GM23338 (cell line): ENCODE measurements around the gene PEDS1. TPM values are rescaled to one million over a fixed set of nuclear protein-coding genes. Genes with fewer than 3 reads are reported as not detected.
A peak's percentile ranks its signal among the peaks of the same experiment; 100 is the strongest.

Experiments used
- ATAC-seq: fragments of 200-7000 bp; cut with Tn5 transposase; 3 replicates; pipeline ENCODE4 v1.9.1; 2020
- DNase-seq: peaks from one replicate; pipeline ENCODE4 v3.0.0-alpha.2; 2015; ENCODE audit warnings: low spot score
- H2AFZ ChIP-seq: fragments of 200-600 bp; sonication (generic); 2 replicates; pipeline ENCODE4 v1.8.0; 2016; ENCODE audit warnings: antibody characterized with exemption, mild to moderate bottlenecking, moderate library complexity
- H3F3A ChIP-seq: fragments of 200-600 bp; sonication (generic); replicated peaks from 2 replicates; pipeline ENCODE4 v1.8.0; 2017; ENCODE audit warnings: antibody characterized with exemption, mixed run types, low read depth
- H3K27ac ChIP-seq: fragments of 200-600 bp; sonication (generic); 2 replicates; pipeline ENCODE4 v1.6.1; 2016; ENCODE audit warnings: low read depth
- H3K27me3 ChIP-seq: fragments of 200-600 bp; sonication (generic); 2 replicates; pipeline ENCODE4 v1.8.0; 2016; ENCODE audit warnings: mild to moderate bottlenecking, mixed run types, moderate library complexity; ENCODE audit not compliant: insufficient read depth
- H3K36me3 ChIP-seq: fragments of 200-600 bp; sonication (generic); 2 replicates; pipeline ENCODE4 v1.8.0; 2016; ENCODE audit warnings: mild to moderate bottlenecking; ENCODE audit not compliant: insufficient read depth
- H3K4me1 ChIP-seq: fragments of 200-600 bp; sonication (generic); 2 replicates; pipeline ENCODE4 v1.8.0; 2016; ENCODE audit warnings: mild to moderate bottlenecking, moderate library complexity; ENCODE audit not compliant: insufficient read depth
- H3K4me2 ChIP-seq: fragments of 200-600 bp; sonication (generic); 2 replicates; pipeline ENCODE4 v1.7.1; 2017; ENCODE audit warnings: mixed run types
- H3K4me3 ChIP-seq: fragments of 200-600 bp; sonication (generic); 2 replicates; pipeline ENCODE4 v1.6.1; 2016; ENCODE audit warnings: mixed run types
- H3K79me2 ChIP-seq: fragments of 200-600 bp; sonication (generic); replicated peaks from 2 replicates; pipeline ENCODE4 v1.8.0; 2017; ENCODE audit warnings: mild to moderate bottlenecking; ENCODE audit not compliant: insufficient read depth
- H3K9me2 ChIP-seq: fragments of 200-600 bp; sonication (generic); 2 replicates; pipeline ENCODE4 v1.8.0; 2017; ENCODE audit not compliant: insufficient read depth
- H4K20me1 ChIP-seq: fragments of 200-600 bp; sonication (generic); replicated peaks from 2 replicates; pipeline ENCODE4 v1.8.0; 2017; ENCODE audit warnings: mild to moderate bottlenecking; ENCODE audit not compliant: insufficient read depth
- H3K27ac Mint-ChIP-seq: 2 replicates; pipeline ENCODE4 v1.8.0; 2020; ENCODE audit warnings: inconsistent platforms, mild to moderate bottlenecking, moderate library complexity, mixed read lengths
- H3K27me3 Mint-ChIP-seq: 3 replicates; pipeline ENCODE4 v1.8.0; 2022; ENCODE audit warnings: low read depth, mild to moderate bottlenecking, moderate library complexity, mixed read lengths, inconsistent platforms; ENCODE audit not compliant: insufficient read depth, poor library complexity
- H3K36me3 Mint-ChIP-seq: 3 replicates; pipeline ENCODE4 v1.8.0; 2021; ENCODE audit warnings: low read depth, mild to moderate bottlenecking, inconsistent platforms, moderate library complexity, mixed read lengths
- H3K4me1 Mint-ChIP-seq: 3 replicates; pipeline ENCODE4 v1.8.0; 2020; ENCODE audit warnings: mild to moderate bottlenecking, inconsistent platforms, mixed read lengths
- H3K4me3 Mint-ChIP-seq: 3 replicates; pipeline ENCODE4 v1.8.0; 2021; ENCODE audit warnings: moderate library complexity, mild to moderate bottlenecking, inconsistent platforms, mixed read lengths
- H3K9me3 Mint-ChIP-seq: 3 replicates; pipeline ENCODE4 v1.8.0; 2020; ENCODE audit warnings: moderate library complexity, mild to moderate bottlenecking, inconsistent platforms, mixed read lengths
- EZH2phosphoT487 ChIP-seq: fragments of 200-600 bp; sonication (generic); IDR thresholded peaks from one replicate; pipeline ENCODE4 v1.8.1; 2018; ENCODE audit warnings: antibody characterized with exemption; ENCODE audit not compliant: unreplicated experiment
- JUNB ChIP-seq: IDR thresholded peaks from one replicate; pipeline ENCODE4 v1.6.1; 2016; ENCODE audit warnings: antibody characterized with exemption; ENCODE audit not compliant: unreplicated experiment
- POLR2AphosphoS5 ChIP-seq: IDR thresholded peaks from 2 replicates; pipeline ENCODE4 v1.6.1; 2016; ENCODE audit warnings: antibody characterized with exemption, low read depth
- STAT1 ChIP-seq: IDR thresholded peaks from one replicate; pipeline ENCODE4 v1.6.1; 2016; ENCODE audit warnings: antibody characterized with exemption; ENCODE audit not compliant: unreplicated experiment
- polyA plus RNA-seq: library from polyadenylated mRNA; unstranded; fragments of >200 nt; fragmentation: Nextera tagmentation; extraction: Ambion mirVana; gene quantifications from 2 replicates; pipeline ENCODE4 v1.2.1, GENCODE V29; 2016
- total RNA-seq: library from RNA; depleted of rRNA; stranded (reverse); fragments of >200 nt; shearing (Covaris generic); gene quantifications from 2 replicates; pipeline ENCODE4 v1.2.3, GENCODE V29; 2014
- TF ChIP-seq, protein P1 (sequence below): IDR thresholded peaks from 2 replicates; pipeline ENCODE4 v1.6.1; 2016; ENCODE audit warnings: antibody characterized with exemption
- TF ChIP-seq, protein P2 (sequence below): fragments of 250-450 bp; sonication (Bioruptor Pico); IDR thresholded peaks from 2 replicates; pipeline ENCODE4 v1.5.0; 2020; ENCODE audit warnings: mild to moderate bottlenecking, moderate library complexity

The PEDS1 gene
- total and polyA plus RNA-seq, 2 experiments from 2014 or later: 34.5 to 43.6 TPM

DNA sequence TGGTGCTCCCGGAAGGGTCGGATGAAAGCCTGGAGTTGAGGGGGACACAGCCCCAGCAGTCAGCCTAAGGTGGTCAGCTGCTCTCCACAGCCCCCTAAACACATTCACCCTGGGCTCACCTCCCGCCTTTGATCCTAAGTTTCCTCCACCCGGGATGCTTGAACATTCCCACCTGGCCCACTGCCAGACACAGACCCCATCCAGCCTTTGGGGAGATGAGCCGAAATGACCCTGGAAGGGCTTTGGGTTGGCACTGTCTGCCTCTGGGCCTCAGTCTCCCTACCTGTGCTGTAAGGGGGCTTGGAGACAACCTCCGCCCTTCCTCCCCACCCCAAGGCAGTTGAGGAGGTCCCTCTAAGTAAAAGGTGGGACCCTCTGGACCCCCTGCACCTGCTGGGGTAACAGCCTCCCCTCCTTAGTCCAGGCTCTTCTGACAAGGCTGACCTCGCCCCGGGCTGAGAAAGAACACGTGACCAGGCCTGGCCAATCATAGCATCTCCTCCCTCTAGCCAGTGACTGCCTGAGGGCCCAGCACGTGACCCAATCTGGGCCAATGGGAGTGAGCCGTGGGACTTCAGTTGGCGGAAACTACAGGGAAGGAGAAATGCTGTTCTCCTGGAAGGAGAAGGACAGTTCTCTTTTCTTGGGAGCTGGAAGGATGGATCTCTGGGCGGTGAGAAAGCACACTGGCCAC is 23.7 kb downstream of the PEDS1 start:
- Mint-ChIP-seq H3K36me3 (peaks cover 53% of the 10 kb centered on the region), H3K4me1 (peaks cover 4% of the 10 kb centered on the region; the same call in 2 of the 3 replicates), H3K27ac (no peak overlapping the region), H3K9me3 (no peaks in the 10 kb centered on the region), H3K4me3 (0 out of 3 replicates have a peak overlapping the region, but pooled peaks have one; percentile 3), H3K27me3 (peaks cover 7% of the 10 kb centered on the region)
- Histone ChIP-seq H3F3A (no peaks in the 10 kb centered on the region), H3K36me3 (no peaks in the 10 kb centered on the region; the same call in 1 of the 2 replicates), H3K79me2 (no peaks in the 10 kb centered on the region), H3K4me1 (no peaks in the 10 kb centered on the region), H4K20me1 (peaks cover 5% of the 10 kb centered on the region; the same call in 1 of the 2 replicates), H3K4me3 (no peak overlapping the region), H3K27ac (no peak overlapping the region), H3K9me2 (no peaks in the 10 kb centered on the region), H2AFZ (no peak overlapping the region), H3K27me3 (no peaks in the 10 kb centered on the region), H3K4me2 (no peak overlapping the region)
- ATAC-seq (peak; percentile 73), DNase-seq (no peak)
- TF ChIP-seq, protein P1, sequence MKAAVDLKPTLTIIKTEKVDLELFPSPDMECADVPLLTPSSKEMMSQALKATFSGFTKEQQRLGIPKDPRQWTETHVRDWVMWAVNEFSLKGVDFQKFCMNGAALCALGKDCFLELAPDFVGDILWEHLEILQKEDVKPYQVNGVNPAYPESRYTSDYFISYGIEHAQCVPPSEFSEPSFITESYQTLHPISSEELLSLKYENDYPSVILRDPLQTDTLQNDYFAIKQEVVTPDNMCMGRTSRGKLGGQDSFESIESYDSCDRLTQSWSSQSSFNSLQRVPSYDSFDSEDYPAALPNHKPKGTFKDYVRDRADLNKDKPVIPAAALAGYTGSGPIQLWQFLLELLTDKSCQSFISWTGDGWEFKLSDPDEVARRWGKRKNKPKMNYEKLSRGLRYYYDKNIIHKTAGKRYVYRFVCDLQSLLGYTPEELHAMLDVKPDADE: no peak
- TF ChIP-seq STAT1 (no peak), JUNB (no peak), POLR2AphosphoS5 (no peak), EZH2phosphoT487 (no peak)
- TF ChIP-seq, protein P2, sequence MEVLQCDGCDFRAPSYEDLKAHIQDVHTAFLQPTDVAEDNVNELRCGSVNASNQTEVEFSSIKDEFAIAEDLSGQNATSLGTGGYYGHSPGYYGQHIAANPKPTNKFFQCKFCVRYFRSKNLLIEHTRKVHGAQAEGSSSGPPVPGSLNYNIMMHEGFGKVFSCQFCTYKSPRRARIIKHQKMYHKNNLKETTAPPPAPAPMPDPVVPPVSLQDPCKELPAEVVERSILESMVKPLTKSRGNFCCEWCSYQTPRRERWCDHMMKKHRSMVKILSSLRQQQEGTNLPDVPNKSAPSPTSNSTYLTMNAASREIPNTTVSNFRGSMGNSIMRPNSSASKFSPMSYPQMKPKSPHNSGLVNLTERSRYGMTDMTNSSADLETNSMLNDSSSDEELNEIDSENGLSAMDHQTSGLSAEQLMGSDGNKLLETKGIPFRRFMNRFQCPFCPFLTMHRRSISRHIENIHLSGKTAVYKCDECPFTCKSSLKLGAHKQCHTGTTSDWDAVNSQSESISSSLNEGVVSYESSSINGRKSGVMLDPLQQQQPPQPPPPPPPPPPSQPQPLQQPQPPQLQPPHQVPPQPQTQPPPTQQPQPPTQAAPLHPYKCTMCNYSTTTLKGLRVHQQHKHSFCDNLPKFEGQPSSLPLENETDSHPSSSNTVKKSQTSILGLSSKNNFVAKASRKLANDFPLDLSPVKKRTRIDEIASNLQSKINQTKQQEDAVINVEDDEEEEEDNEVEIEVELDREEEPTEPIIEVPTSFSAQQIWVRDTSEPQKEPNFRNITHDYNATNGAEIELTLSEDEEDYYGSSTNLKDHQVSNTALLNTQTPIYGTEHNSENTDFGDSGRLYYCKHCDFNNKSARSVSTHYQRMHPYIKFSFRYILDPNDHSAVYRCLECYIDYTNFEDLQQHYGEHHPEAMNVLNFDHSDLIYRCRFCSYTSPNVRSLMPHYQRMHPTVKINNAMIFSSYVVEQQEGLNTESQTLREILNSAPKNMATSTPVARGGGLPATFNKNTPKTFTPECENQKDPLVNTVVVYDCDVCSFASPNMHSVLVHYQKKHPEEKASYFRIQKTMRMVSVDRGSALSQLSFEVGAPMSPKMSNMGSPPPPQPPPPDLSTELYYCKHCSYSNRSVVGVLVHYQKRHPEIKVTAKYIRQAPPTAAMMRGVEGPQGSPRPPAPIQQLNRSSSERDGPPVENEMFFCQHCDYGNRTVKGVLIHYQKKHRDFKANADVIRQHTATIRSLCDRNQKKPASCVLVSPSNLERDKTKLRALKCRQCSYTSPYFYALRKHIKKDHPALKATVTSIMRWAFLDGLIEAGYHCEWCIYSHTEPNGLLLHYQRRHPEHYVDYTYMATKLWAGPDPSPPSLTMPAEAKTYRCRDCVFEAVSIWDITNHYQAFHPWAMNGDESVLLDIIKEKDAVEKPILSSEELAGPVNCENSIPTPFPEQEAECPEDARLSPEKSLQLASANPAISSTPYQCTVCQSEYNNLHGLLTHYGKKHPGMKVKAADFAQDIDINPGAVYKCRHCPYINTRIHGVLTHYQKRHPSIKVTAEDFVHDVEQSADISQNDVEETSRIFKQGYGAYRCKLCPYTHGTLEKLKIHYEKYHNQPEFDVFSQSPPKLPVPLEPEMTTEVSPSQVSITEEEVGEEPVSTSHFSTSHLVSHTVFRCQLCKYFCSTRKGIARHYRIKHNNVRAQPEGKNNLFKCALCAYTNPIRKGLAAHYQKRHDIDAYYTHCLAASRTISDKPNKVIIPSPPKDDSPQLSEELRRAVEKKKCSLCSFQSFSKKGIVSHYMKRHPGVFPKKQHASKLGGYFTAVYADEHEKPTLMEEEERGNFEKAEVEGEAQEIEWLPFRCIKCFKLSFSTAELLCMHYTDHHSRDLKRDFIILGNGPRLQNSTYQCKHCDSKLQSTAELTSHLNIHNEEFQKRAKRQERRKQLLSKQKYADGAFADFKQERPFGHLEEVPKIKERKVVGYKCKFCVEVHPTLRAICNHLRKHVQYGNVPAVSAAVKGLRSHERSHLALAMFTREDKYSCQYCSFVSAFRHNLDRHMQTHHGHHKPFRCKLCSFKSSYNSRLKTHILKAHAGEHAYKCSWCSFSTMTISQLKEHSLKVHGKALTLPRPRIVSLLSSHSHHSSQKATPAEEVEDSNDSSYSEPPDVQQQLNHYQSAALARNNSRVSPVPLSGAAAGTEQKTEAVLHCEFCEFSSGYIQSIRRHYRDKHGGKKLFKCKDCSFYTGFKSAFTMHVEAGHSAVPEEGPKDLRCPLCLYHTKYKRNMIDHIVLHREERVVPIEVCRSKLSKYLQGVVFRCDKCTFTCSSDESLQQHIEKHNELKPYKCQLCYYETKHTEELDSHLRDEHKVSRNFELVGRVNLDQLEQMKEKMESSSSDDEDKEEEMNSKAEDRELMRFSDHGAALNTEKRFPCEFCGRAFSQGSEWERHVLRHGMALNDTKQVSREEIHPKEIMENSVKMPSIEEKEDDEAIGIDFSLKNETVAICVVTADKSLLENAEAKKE (CRISPR knock-in tag): no peak
